PC-9 (cell line): ENCODE results near the gene PPP1R15B. TPM values are rescaled to one million over a fixed set of nuclear protein-coding genes. Genes with fewer than 3 reads are reported as not detected.

Experiments
- BruUV-seq: library from RNA; stranded (reverse); fragments of 400-500 nt; replicated peaks from 2 replicates; lab custom pipeline; 2021; lab: Mats Ljungman, UMichigan
- CTCF ChIA-PET: fragments of 300-600 bp; sonication (Branson Sonifier 250); formaldehyde crosslinking; loops from one replicate; lab custom pipeline; 2022; ENCODE audit warnings: antibody characterized with exemption; lab: Charles Lee
- POLR2A ChIA-PET: fragments of 300-600 bp; sonication (Branson Sonifier 250); formaldehyde crosslinking; loops from one replicate; lab custom pipeline; 2022; ENCODE audit warnings: antibody characterized with exemption; ENCODE audit not compliant: unreplicated experiment; lab: Charles Lee
- DNase-seq, 2 experiments: peaks; one replicate each; pipeline versions ENCODE4 v3.0.0 to v3.0.0-alpha.2; 2015 to 2022; ENCODE audit warnings: mixed read lengths in 1 of 2
- H2AFZ ChIP-seq: fragments of 200-600 bp; sonication (generic); 2 replicates; pipeline ENCODE4 v1.8.1; 2017; ENCODE audit warnings: antibody characterized with exemption
- H3F3A ChIP-seq: fragments of 200-600 bp; sonication (generic); 2 replicates; pipeline ENCODE4 v1.8.1; 2017; ENCODE audit warnings: antibody characterized with exemption, mild to moderate bottlenecking, low read depth; ENCODE audit not compliant: insufficient read depth
- H3K27ac ChIP-seq: fragments of 200-600 bp; sonication (generic); 2 replicates; pipeline ENCODE4 v1.6.1; 2016; ENCODE audit warnings: mixed run types
- H3K27me3 ChIP-seq: fragments of 200-600 bp; sonication (generic); 2 replicates; pipeline ENCODE4 v1.6.1; 2016; ENCODE audit warnings: low read depth, mixed run types; ENCODE audit not compliant: insufficient read depth
- H3K36me3 ChIP-seq: fragments of 200-600 bp; sonication (generic); 2 replicates; pipeline ENCODE4 v1.6.1; 2016; ENCODE audit warnings: low read depth, mixed run types
- H3K4me1 ChIP-seq: fragments of 200-600 bp; sonication (generic); replicated peaks from 2 replicates; pipeline ENCODE4 v1.6.1; 2016; ENCODE audit warnings: mixed run types; ENCODE audit not compliant: insufficient read depth
- H3K4me2 ChIP-seq: fragments of 200-600 bp; sonication (generic); 2 replicates; pipeline ENCODE4 v1.6.1; 2017; ENCODE audit warnings: mixed run types
- H3K4me3 ChIP-seq: fragments of 200-600 bp; sonication (generic); 2 replicates; pipeline ENCODE4 v1.6.1; 2016; ENCODE audit warnings: mixed run types
- H3K79me2 ChIP-seq: fragments of 200-600 bp; sonication (generic); 2 replicates; pipeline ENCODE4 v1.6.1; 2017; ENCODE audit warnings: low read depth, mixed run types
- H3K9me2 ChIP-seq: fragments of 200-600 bp; sonication (generic); 2 replicates; pipeline ENCODE4 v1.8.1; 2017; ENCODE audit warnings: mild to moderate bottlenecking; ENCODE audit not compliant: insufficient read depth
- H3K9me3 ChIP-seq: fragments of 200-600 bp; sonication (generic); 2 replicates; pipeline ENCODE4 v1.8.1; 2016; ENCODE audit warnings: low read depth; ENCODE audit not compliant: insufficient read depth
- H4K20me1 ChIP-seq: fragments of 200-600 bp; sonication (generic); 2 replicates; pipeline ENCODE4 v1.8.1; 2017; ENCODE audit not compliant: insufficient read depth
- EZH2 ChIP-seq: fragments of 200-600 bp; sonication (generic); IDR thresholded peaks from 2 replicates; pipeline ENCODE4 v1.8.0; 2017; ENCODE audit warnings: antibody characterized with exemption, low read depth
- intact Hi-C: fragments of 100-400 bp; cut with micrococcal nuclease; formaldehyde crosslinking; loops from one replicate; pipeline ENCODE4 v1.10.0; 2022; ENCODE audit not compliant: unreplicated experiment
- total RNA-seq: library from RNA; stranded (reverse); gene quantifications from 2 replicates; pipeline ENCODE4 v1.2.3, GENCODE V29; 2021
- TF ChIP-seq, protein P1 (sequence below): fragments of 200-600 bp; sonication (generic); conservative IDR thresholded peaks from 2 replicates; pipeline ENCODE4 v1.6.1; 2017; ENCODE audit warnings: mixed run types, antibody characterized with exemption, mild to moderate bottlenecking, moderate library complexity

PPP1R15B gene
- total RNA-seq, 1 experiment from 2014 or later = 40.9 TPM

DNA sequence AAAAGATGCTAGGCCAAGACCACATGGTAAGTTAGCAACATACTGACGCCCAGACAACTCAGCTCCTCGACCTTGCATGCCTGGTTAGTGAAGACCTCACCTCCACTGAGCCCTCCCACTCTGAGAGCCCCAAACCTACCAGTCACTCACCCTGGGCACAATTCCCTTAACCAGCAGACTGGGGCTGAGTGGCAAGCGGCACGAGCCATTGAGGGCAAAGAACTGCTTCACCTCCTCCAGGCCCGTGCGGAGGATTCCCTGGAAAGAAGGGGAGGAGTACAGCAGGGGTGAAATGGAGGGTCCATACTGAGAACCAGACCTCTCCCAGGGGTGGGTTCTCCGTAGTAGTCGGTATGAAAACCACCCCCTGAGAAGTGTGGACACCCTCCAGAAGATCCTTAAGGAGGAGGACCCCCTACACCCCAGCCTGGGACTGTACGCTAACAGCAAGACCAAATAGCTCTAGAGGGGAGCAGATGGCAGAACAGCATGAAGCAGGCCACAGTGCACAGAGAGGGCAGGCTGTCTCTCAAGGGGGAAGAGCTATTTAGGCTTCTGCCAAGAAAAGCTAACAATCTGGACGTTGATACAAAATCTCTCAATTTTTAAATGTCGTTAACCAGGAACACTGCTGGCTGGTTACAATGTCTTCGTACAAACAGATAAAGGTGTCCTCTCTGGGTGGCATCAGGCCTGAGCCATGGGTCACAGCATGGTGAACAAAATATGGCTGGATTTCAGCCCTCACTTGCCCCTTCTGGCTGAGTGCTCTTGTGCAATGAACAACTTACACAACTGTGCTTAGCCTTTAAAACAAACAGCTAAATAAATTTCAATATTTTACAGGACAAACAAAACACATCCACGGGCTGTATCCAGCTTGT, 31.0 kb upstream of the PPP1R15B start:
- ChIA-PET POLR2A (interaction anchor here (0.6 to 0.7 kb wide), 2 partner anchors 13 to 363 kb away, joined by 3 to 5 read pairs; no protein-coding TSS in a partner anchor), CTCF (interaction anchor here (0.6 to 0.7 kb wide), 2 partner anchors 25 to 313 kb away, joined by 3 to 4 read pairs; no protein-coding TSS in a partner anchor)
- BruUV-seq = no TSS peak
- Histone ChIP-seq H3K9me3 (peaks cover 5% of the 10 kb centered on the region), H3K4me3 (peak overlapping the region; percentile 15; the same call in 1 of the 2 replicates), H3K36me3 (peaks cover 61% of the 10 kb centered on the region), H2AFZ (no peak overlapping the region), H3K4me2 (peak overlapping the region; percentile 63), H3F3A (peaks cover 76% of the 10 kb centered on the region), H3K79me2 (peaks cover 43% of the 10 kb centered on the region), H3K27ac (peak overlapping the region; percentile 89), H3K9me2 (no peaks in the 10 kb centered on the region), H3K27me3 (no peaks in the 10 kb centered on the region), H4K20me1 (no peaks in the 10 kb centered on the region), H3K4me1 (peaks cover 78% of the 10 kb centered on the region)
- DNase-seq = no peak
- intact Hi-C loops = loop anchor here (2.0 kb wide), 1 partner anchor 36 kb away; no protein-coding TSS in a partner anchor
- no peak for TF ChIP-seq EZH2
- TF ChIP-seq, protein P1, sequence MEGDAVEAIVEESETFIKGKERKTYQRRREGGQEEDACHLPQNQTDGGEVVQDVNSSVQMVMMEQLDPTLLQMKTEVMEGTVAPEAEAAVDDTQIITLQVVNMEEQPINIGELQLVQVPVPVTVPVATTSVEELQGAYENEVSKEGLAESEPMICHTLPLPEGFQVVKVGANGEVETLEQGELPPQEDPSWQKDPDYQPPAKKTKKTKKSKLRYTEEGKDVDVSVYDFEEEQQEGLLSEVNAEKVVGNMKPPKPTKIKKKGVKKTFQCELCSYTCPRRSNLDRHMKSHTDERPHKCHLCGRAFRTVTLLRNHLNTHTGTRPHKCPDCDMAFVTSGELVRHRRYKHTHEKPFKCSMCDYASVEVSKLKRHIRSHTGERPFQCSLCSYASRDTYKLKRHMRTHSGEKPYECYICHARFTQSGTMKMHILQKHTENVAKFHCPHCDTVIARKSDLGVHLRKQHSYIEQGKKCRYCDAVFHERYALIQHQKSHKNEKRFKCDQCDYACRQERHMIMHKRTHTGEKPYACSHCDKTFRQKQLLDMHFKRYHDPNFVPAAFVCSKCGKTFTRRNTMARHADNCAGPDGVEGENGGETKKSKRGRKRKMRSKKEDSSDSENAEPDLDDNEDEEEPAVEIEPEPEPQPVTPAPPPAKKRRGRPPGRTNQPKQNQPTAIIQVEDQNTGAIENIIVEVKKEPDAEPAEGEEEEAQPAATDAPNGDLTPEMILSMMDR = no peak

DNA sequence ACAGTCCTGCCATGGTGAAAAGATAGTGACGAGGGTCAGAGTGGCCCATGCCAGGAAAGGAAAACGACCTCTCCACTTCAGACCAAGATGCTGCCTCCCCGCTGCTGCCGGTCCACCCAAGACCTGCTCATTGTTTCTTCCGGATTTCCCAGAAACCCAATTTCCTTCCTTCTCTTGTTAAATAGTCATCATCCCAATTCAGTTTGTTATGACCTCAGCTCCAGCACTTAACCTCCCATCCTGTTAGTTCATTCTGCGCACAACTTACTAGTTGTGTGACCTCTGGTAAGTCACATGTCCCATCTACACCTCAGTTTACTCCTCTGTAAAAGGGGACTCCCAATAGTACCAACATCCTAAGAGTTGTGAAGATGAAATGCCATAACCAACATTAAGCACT, 29.9 kb upstream of the PPP1R15B start:
- Histone ChIP-seq H4K20me1 (no peaks in the 10 kb centered on the region), H3K4me3 (no peak overlapping the region), H3K9me2 (no peaks in the 10 kb centered on the region), H3K9me3 (no peaks in the 10 kb centered on the region), H2AFZ (no peak overlapping the region), H3K27ac (peak overlapping the region; percentile 13; the same call in 1 of the 2 replicates), H3K36me3 (peaks cover 59% of the 10 kb centered on the region), H3K79me2 (peaks cover 45% of the 10 kb centered on the region), H3F3A (peaks cover 83% of the 10 kb centered on the region), H3K4me2 (no peak overlapping the region), H3K27me3 (no peaks in the 10 kb centered on the region), H3K4me1 (peaks cover 89% of the 10 kb centered on the region)
- CTCF ChIA-PET = no interaction called here
- POLR2A ChIA-PET = interaction anchor here (0.6 kb wide), 1 partner anchor 14 kb away, joined by 3 read pairs; no protein-coding TSS in a partner anchor
- BruUV-seq = no TSS peak
- DNase-seq = no peak
- intact Hi-C loops = no loop called here
- no peak for TF ChIP-seq EZH2
- TF ChIP-seq, protein P1 = no peak

DNA sequence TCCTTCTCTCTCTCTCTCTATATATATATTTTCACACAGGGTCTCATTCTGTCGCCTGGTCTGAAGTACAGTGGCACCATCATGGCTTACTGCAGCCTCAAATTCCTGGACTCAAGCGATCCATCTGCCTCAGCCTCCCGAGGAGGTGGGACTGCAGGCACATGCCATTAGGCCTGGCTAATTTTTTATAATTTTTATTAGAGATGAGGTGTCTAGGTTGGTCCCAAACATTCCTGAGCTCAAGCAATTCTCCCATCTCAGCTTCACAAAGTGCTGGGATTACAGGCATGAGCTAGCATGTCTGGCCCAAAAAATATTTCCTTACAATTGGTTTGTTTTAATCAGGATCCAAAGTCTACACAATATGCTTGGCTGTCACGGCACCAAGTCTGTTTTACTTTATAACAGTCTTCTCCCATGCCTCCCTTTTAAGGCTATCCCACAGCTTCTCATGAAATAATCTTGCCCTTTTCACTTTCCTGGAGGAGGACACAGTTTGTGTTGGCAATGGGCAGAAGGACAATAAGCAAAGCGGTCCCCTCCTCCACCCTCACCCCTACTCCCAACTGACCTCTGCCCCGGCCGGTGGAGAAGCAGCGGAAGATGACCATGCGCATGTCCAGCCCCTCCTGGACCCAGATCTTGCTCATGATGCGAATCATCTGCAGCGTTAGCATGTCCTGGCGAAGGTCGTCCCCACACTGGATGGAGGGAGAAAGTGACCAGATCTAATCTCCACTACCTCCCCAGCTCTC, 28.2 kb upstream of the PPP1R15B start:
- ChIA-PET CTCF (interaction anchor here (0.6 to 1.9 kb wide), 5 partner anchors 7 to 29 kb away, joined by 3 to 6 read pairs (median 3); no protein-coding TSS in a partner anchor), POLR2A (interaction anchor here (0.5 to 0.6 kb wide), 4 partner anchors 9 to 57 kb away, joined by 3 to 10 read pairs (median 4); no protein-coding TSS in a partner anchor)
- H4K20me1 ChIP-seq = no peaks in the 10 kb centered on the region
- TF ChIP-seq, protein P1 = no peak
- no peak for TF ChIP-seq EZH2
- peaks cover 87% of the 10 kb centered on the region for H3F3A ChIP-seq
- no TSS peak for BruUV-seq
- DNase-seq = no peak
- no peaks in the 10 kb centered on the region for H3K27me3 ChIP-seq
- peak overlapping the region; percentile 89 for H3K27ac ChIP-seq
- H3K4me3 ChIP-seq = no peak overlapping the region
- H3K9me2 ChIP-seq = no peaks in the 10 kb centered on the region
- H3K36me3 ChIP-seq = peaks cover 56% of the 10 kb centered on the region
- H3K4me1 ChIP-seq = peaks cover 94% of the 10 kb centered on the region
- H3K79me2 ChIP-seq = peaks cover 49% of the 10 kb centered on the region
- no peak overlapping the region for H2AFZ ChIP-seq
- intact Hi-C loops = loop anchor here (2.0 to 5.0 kb wide), 3 partner anchors 55 to 368 kb away; partner anchors contain the start of gene PIK3C2B
- H3K4me2 ChIP-seq = peak overlapping the region; percentile 74
- H3K9me3 ChIP-seq = no peaks in the 10 kb centered on the region
